ENCODE data around the gene ELK1. TPM values are rescaled to one million over a fixed set of nuclear protein-coding genes. Genes with fewer than 3 reads are reported as not detected.

ELK1 gene
- total and polyA plus RNA-seq, 2 of the 8 experiments (the other 6 are each of a cell fraction or from before 2014, with no cell fraction given), result 31.9 to 42.2 TPM

GRCh38 chrX:47623540-47624027 is 26.8 kb downstream of the ELK1 start (continued):
- TF ChIP-seq E2F6 (IDR thresholded peaks at IDR 0.05), result peak; percentile 33; the same call in 1 of the 2 replicates

Data from H1 (cell line).